ENCODE measurements around the gene PBX1.

DNA sequence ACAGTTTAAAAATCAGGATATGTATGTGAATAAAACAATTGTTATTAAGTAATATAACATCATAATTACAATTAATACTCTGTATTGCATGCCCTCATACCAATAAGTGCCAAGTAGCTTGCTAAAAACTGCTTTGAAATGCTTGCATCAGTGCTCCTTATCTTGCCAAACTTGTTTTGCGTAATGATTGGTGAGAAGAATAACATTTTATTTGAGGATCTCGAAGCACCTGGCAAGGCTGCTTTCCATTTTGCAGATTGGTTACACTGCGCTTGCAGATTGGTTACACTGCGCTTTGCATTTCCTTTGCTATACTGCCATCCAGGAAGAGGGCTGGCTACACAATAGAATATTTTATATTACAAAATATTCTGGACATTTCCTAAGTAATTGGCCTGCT lies 1.7 kb upstream of the PBX1 start:
- TF ChIP-seq, protein P1, sequence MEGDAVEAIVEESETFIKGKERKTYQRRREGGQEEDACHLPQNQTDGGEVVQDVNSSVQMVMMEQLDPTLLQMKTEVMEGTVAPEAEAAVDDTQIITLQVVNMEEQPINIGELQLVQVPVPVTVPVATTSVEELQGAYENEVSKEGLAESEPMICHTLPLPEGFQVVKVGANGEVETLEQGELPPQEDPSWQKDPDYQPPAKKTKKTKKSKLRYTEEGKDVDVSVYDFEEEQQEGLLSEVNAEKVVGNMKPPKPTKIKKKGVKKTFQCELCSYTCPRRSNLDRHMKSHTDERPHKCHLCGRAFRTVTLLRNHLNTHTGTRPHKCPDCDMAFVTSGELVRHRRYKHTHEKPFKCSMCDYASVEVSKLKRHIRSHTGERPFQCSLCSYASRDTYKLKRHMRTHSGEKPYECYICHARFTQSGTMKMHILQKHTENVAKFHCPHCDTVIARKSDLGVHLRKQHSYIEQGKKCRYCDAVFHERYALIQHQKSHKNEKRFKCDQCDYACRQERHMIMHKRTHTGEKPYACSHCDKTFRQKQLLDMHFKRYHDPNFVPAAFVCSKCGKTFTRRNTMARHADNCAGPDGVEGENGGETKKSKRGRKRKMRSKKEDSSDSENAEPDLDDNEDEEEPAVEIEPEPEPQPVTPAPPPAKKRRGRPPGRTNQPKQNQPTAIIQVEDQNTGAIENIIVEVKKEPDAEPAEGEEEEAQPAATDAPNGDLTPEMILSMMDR (optimal IDR thresholded peaks at IDR 0.05 in 1 of 3, IDR thresholded peaks at IDR 0.05 in 1 of 3, conservative IDR thresholded peaks at IDR 0.05 in 1 of 3; ENCODE audit: extremely low read depth in 1 of 3, insufficient read depth in 2 of 3, low read length in 3 of 3): no peak
- TF ChIP-seq EZH2 (IDR thresholded peaks at IDR 0.05; ENCODE audit: low read length): no peak
